Sigmoid colon (tissue), 7 donors: Measurements from ENCODE around the gene ARIH1. TPM values are rescaled to one million over a fixed set of nuclear protein-coding genes. Genes with fewer than 3 reads are reported as not detected.

Source experiments
- DNase-seq: peaks from one replicate; pipeline ENCODE4 v3.0.0-alpha.2; 2019
- H3K27ac ChIP-seq, 4 donors: fragments of 200-600 bp; sonication (generic); one replicate each; pipeline ENCODE4 v1.5.1; 2016 to 2019; ENCODE audit warnings: mild to moderate bottlenecking in 1 of 4
- H3K27me3 ChIP-seq, 3 donors: fragments of 200-600 bp; sonication (generic); one replicate each; pipeline ENCODE4 v1.5.1; 2019; ENCODE audit warnings: mild to moderate bottlenecking in 1 of 3
- H3K36me3 ChIP-seq, 4 donors: fragments of 200-600 bp; sonication (generic); one replicate each; pipeline ENCODE4 v1.5.1; 2016 to 2019
- H3K4me1 ChIP-seq, 4 donors: fragments of 200-600 bp; sonication (generic); one replicate each; pipeline ENCODE4 v1.5.1; 2017 to 2019
- H3K4me3 ChIP-seq, 4 donors: fragments of 200-600 bp; sonication (generic); one replicate each; pipeline ENCODE4 v1.5.1; 2017 to 2019; ENCODE audit warnings: mild to moderate bottlenecking in 2 of 4, moderate library complexity in 1 of 4
- H3K9me3 ChIP-seq, 4 donors: fragments of 200-600 bp in 3 of 4; sonication (generic) in 3 of 4; one replicate each; pipeline versions ENCODE4 v1.5.1 to v1.6.1; 2013 to 2019
- EP300 ChIP-seq, 4 donors: sonication (generic); formaldehyde crosslinking; IDR thresholded peaks; one replicate each; pipeline ENCODE4 v1.6.1; 2017; ENCODE audit warnings: antibody characterized with exemption in 4 of 4
- POLR2A ChIP-seq, 2 donors: fragments of 450-650 bp; IDR thresholded peaks; one replicate each; pipeline ENCODE4 v1.6.1; 2016; ENCODE audit warnings: antibody characterized with exemption in 2 of 2, mild to moderate bottlenecking in 2 of 2, moderate library complexity in 2 of 2
- POLR2AphosphoS5 ChIP-seq, 4 donors: sonication (generic); formaldehyde crosslinking; IDR thresholded peaks; one replicate each; pipeline ENCODE4 v1.6.1; 2017; ENCODE audit warnings: antibody characterized with exemption in 4 of 4
- WGBS, 2 donors: extraction: QIAGEN DNeasy Blood & Tissue Kit; methylation state at CpG; one replicate each; pipeline ENCODE4 v1.1.7; 2013; 5-methylcytosine and 5-hydroxymethylcytosine counted together
- intact Hi-C: fragments of 100-400 bp; cut with DNase I; formaldehyde crosslinking; loops from one replicate; pipeline ENCODE4 v1.15.1; 2023
- polyA plus RNA-seq, 3 donors: library from polyadenylated mRNA; stranded (reverse); fragments of 200-250 nt; gene quantifications; one replicate each; pipeline ENCODE4 v1.2.3, GENCODE V29; 2013
- total RNA-seq, 4 donors: library from RNA; depleted of rRNA; stranded (reverse); fragments of >200 nt; gene quantifications; one replicate each; pipeline ENCODE4 v1.1.0, GENCODE V29; 2016
- TF ChIP-seq, protein P1 (sequence below), 4 experiments: fragments of 450-650 bp in 3 of 4; fragments of 200-600 bp in 1 of 4; IDR thresholded peaks; one replicate each; pipeline ENCODE4 v1.5.1; 2016 to 2019; ENCODE audit warnings: antibody characterized with exemption in 4 of 4, mild to moderate bottlenecking in 3 of 4, moderate library complexity in 2 of 4
- donor health status: healthy with polysubstance abuse.
- donor health status: Bipolar disorder and iron deficiency.
- donor health status: healthy.

The ARIH1 gene
- total and polyA plus RNA-seq, 7 donors: 10.8 to 69.5 (median 36.4) TPM

DNA sequence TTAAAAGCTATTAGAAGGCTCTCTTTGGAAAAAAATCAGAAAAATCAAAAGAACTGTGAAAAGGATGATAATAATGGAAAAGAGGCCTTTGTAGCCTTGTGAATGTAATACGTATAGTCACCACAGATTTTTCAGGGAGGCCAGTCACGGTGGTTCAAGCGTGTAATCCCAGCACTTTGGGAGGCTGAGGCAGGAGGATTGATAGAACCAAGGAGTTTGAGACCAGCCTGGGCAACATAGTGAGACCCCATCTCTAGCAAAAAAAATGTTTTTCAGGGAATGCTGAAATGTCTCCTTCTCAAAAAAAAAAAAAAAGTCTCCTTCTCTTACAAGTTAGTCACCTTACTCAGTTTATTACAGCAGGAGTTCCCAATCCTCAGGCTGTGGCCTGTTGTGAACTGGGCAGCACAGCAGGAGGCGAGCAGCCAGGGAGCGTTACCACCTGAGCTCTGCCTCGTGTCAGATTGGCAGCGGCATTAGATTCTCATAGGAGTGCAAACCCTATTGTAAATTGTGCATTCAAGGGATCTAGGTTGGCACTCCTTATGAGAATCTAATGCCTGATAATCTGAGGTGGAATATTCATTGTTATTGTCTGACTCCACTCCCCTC, 15.9 kb downstream of the ARIH1 start:
- no peak overlapping the region for H3K27ac ChIP-seq
- 95 to 97% methylated on average over 7 of the region's 7 CpGs for WGBS, 2 donors
- H3K9me3 ChIP-seq: no peaks in the 10 kb centered on the region
- DNase-seq: no peak
- no peak overlapping the region for H3K4me3 ChIP-seq
- TF ChIP-seq, protein P1, sequence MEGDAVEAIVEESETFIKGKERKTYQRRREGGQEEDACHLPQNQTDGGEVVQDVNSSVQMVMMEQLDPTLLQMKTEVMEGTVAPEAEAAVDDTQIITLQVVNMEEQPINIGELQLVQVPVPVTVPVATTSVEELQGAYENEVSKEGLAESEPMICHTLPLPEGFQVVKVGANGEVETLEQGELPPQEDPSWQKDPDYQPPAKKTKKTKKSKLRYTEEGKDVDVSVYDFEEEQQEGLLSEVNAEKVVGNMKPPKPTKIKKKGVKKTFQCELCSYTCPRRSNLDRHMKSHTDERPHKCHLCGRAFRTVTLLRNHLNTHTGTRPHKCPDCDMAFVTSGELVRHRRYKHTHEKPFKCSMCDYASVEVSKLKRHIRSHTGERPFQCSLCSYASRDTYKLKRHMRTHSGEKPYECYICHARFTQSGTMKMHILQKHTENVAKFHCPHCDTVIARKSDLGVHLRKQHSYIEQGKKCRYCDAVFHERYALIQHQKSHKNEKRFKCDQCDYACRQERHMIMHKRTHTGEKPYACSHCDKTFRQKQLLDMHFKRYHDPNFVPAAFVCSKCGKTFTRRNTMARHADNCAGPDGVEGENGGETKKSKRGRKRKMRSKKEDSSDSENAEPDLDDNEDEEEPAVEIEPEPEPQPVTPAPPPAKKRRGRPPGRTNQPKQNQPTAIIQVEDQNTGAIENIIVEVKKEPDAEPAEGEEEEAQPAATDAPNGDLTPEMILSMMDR (IDR thresholded peaks at IDR 0.05): no peak
- TF ChIP-seq EP300 (IDR thresholded peaks at IDR 0.05) (no peak), POLR2A (IDR thresholded peaks at IDR 0.05) (no peak), POLR2AphosphoS5 (IDR thresholded peaks at IDR 0.05) (no peak)
- intact Hi-C loops: loop anchor here (5.0 kb wide), 1 partner anchor 32 kb away; no protein-coding TSS in a partner anchor
- H3K36me3 ChIP-seq: no peaks in the 10 kb centered on the region
- peaks cover 0 to 94% (median 71%) of the 10 kb centered on the region in 4 donors for H3K4me1 ChIP-seq
- H3K27me3 ChIP-seq: no peaks in the 10 kb centered on the region

DNA sequence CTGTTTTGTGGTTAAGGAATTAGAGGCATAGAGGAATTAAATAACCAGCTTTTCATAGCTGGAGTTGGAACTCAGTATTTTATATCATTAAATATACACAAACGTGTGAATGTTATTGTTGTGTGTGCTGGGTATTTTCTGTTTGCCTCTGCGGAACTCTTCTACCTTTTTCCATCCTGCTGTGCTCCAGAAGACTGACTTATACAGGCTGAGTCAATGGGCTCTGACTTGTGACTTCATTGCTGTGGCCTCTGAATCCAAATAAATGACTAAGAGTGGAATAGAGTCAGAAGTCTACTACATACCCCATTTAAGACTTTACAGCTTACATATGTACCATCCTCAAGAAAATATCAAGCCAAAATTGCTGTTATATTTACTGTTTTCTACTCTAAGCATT, 17.6 kb downstream of the ARIH1 start:
- Histone ChIP-seq H3K27me3 (no peaks in the 10 kb centered on the region), H3K36me3 (no peaks in the 10 kb centered on the region), H3K4me3 (no peak overlapping the region), H3K27ac (no peak overlapping the region), H3K4me1 (peaks cover 0 to 100% (median 79%) of the 10 kb centered on the region in 4 donors), H3K9me3 (no peaks in the 10 kb centered on the region)
- intact Hi-C loops: no loop called here
- DNase-seq: no peak
- WGBS, 2 donors: 32 to 38% methylated on average over 2 of the region's 2 CpGs
- TF ChIP-seq POLR2A (IDR thresholded peaks at IDR 0.05) (no peak), POLR2AphosphoS5 (IDR thresholded peaks at IDR 0.05) (no peak), EP300 (IDR thresholded peaks at IDR 0.05) (no peak)
- TF ChIP-seq, protein P1 (IDR thresholded peaks at IDR 0.05): no peak

DNA sequence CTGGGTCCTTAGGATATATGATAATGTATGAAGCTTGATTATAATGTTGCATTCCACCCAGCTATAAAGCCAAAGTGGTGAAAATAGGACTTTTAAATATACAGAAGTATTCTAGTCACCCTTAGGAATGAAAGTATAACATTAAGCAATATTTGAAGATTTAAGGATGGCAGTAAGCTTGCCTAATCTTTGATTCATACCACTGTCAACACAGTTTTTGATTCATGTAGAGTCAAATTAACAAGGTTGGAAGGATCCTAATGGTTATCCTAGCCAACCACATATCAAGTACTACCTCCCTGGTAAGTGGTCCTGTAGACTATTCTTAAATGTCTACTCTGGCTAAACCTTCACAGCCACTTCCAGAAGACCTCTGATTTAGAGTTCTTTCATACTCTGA, 18.6 kb downstream of the ARIH1 start:
- no peaks in the 10 kb centered on the region for H3K36me3 ChIP-seq
- intact Hi-C loops: no loop called here
- no peak for DNase-seq
- H3K4me3 ChIP-seq: no peak overlapping the region
- no peaks in the 10 kb centered on the region for H3K27me3 ChIP-seq
- no peak overlapping the region for H3K27ac ChIP-seq
- peaks cover 0 to 100% (median 73%) of the 10 kb centered on the region in 4 donors for H3K4me1 ChIP-seq
- TF ChIP-seq POLR2AphosphoS5 (IDR thresholded peaks at IDR 0.05): no peak
- TF ChIP-seq, protein P1 (IDR thresholded peaks at IDR 0.05): no peak
- no peak for TF ChIP-seq POLR2A (IDR thresholded peaks at IDR 0.05)
- no peak for TF ChIP-seq EP300 (IDR thresholded peaks at IDR 0.05)
- H3K9me3 ChIP-seq: no peaks in the 10 kb centered on the region

DNA sequence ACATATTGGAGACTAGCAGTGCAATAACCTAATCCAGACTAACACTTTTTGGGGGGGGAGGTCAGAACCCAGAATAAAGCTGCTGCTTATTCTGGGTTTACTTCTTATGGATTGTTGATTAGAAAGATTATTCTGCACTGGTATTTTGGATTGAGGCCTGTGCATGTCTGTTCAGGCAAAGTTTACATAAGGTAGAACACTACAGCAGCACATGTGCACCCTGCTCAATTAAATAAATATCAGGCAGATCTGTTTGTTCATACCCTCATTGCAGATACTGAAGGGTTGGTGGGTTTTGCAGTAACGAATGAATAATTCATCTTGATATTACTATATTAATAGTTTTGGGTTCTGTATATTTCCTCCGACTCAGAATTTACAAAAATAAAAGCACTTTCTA, 19.1 kb downstream of the ARIH1 start:
- 89% methylated on average over 2 of the region's 2 CpGs for WGBS, 2 donors
- H3K36me3 ChIP-seq: no peaks in the 10 kb centered on the region
- H3K27me3 ChIP-seq: no peaks in the 10 kb centered on the region
- peaks cover 0 to 97% (median 68%) of the 10 kb centered on the region in 4 donors for H3K4me1 ChIP-seq
- no peaks in the 10 kb centered on the region for H3K9me3 ChIP-seq
- no peak overlapping the region for H3K4me3 ChIP-seq
- H3K27ac ChIP-seq: no peak overlapping the region
- intact Hi-C loops: no loop called here
- DNase-seq: no peak
- TF ChIP-seq, protein P1 (IDR thresholded peaks at IDR 0.05): no peak
- TF ChIP-seq POLR2AphosphoS5 (IDR thresholded peaks at IDR 0.05) (no peak), POLR2A (IDR thresholded peaks at IDR 0.05) (no peak), EP300 (IDR thresholded peaks at IDR 0.05) (no peak)

DNA sequence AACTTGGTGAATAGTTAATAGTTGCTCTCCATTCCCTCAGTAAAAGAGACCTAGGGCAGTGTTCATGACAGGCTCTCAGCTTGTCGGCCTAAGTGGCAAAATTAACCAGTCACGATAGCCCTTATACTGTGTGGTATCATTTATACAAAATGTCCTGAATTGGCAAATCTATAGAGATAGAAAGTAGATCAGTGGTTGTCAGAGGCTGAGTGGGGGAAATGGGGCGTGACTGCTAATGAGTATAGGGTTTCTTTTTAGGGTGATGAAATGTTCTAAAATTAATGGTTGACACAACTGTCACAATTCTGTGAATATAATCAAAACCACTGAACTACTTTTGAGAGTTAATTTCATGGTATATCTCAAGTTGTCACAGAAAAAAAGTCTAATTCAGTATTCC, 20.9 kb downstream of the ARIH1 start:
- H3K36me3 ChIP-seq: peaks cover 0 to 6% (median 0%) of the 10 kb centered on the region in 4 donors
- 91 to 94% methylated on average over 3 of the region's 3 CpGs for WGBS, 2 donors
- no peak for DNase-seq
- TF ChIP-seq POLR2A (IDR thresholded peaks at IDR 0.05) (no peak), POLR2AphosphoS5 (IDR thresholded peaks at IDR 0.05) (no peak), EP300 (IDR thresholded peaks at IDR 0.05) (no peak)
- TF ChIP-seq, protein P1 (IDR thresholded peaks at IDR 0.05): no peak
- intact Hi-C loops: no loop called here
- no peaks in the 10 kb centered on the region for H3K27me3 ChIP-seq
- H3K27ac ChIP-seq: no peak overlapping the region
- no peak overlapping the region for H3K4me3 ChIP-seq
- H3K9me3 ChIP-seq: no peaks in the 10 kb centered on the region
- H3K4me1 ChIP-seq: peaks cover 0 to 79% (median 53%) of the 10 kb centered on the region in 4 donors
